ENCODE data around the gene TWF2.

The TWF2 gene

DNA sequence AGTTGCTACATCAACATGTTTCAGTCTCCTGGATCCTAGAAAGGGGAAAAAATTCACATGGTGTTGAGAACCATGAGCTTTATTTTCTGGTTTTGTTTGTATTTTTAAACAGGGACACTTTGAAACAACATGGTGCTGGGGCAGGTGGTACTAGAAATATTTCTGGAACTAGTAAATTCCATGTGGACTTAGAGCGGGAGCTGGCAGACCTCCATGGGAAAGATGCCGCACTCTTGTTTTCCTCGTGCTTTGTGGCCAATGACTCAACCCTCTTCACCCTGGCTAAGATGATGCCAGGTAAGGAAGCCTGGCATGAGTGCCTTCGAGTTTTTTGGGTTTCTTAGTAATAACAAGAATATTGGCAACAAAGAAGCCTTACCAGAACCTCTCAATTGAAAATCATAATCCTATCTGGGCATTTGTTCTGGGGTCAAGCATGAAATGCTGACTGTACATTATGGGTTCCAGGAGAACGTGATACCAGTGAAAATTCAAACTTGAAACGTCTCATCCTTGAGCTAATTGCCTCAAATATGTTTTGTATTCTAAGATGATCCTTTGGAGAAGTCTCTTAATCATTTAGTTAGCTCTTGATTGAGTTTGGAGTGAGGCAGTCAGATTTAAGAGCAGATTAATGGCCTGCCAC lies 33.1 kb downstream of the TWF2 start:
- in situ Hi-C loops (cut with MboI; ENCODE audit: low sequenced_read_pairs, unreplicated experiment): no loop called here
- TF ChIP-seq, protein P1, sequence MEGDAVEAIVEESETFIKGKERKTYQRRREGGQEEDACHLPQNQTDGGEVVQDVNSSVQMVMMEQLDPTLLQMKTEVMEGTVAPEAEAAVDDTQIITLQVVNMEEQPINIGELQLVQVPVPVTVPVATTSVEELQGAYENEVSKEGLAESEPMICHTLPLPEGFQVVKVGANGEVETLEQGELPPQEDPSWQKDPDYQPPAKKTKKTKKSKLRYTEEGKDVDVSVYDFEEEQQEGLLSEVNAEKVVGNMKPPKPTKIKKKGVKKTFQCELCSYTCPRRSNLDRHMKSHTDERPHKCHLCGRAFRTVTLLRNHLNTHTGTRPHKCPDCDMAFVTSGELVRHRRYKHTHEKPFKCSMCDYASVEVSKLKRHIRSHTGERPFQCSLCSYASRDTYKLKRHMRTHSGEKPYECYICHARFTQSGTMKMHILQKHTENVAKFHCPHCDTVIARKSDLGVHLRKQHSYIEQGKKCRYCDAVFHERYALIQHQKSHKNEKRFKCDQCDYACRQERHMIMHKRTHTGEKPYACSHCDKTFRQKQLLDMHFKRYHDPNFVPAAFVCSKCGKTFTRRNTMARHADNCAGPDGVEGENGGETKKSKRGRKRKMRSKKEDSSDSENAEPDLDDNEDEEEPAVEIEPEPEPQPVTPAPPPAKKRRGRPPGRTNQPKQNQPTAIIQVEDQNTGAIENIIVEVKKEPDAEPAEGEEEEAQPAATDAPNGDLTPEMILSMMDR (IDR thresholded peaks at IDR 0.05; ENCODE audit: borderline replicate concordance, control extremely low read depth, extremely low read depth, insufficient read depth, missing control alignments): no peak
- no peak for DNase-seq (ENCODE audit: low spot score)

DNA sequence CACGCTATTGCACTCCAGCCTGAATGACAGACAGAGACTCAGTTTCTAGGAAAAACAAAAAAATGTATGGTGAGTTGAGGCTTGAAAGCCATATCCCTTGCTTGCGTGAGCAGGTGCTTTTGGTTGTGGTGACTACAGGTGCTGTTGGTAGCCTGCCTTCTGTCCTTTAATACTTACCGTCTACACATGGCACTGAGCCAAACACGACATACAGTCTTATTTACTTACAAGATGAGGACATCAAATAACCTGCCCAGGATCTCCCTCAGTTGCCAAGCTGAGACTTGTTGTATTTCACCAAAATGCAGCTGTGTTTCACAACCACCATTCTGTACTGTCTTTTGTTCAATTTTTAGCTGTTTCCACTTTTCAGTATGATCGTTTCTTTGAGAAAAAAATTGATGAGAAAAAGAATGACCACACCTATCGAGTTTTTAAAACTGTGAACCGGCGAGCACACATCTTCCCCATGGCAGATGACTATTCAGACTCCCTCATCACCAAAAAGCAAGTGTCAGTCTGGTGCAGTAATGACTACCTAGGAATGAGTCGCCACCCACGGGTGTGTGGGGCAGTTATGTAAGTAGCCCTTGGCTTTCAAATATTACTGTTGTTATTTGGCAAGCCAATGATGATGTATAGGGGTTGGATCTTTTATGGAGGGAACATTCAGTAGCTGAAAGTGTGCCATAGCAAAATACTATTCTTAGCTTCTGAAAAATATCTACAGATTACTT lies 34.5 kb downstream of the TWF2 start:
- in situ Hi-C loops (cut with MboI; ENCODE audit: low sequenced_read_pairs, unreplicated experiment): no loop called here
- DNase-seq (ENCODE audit: low spot score): no peak
- TF ChIP-seq, protein P1 (IDR thresholded peaks at IDR 0.05; ENCODE audit: borderline replicate concordance, control extremely low read depth, extremely low read depth, insufficient read depth, missing control alignments): no peak

DNA sequence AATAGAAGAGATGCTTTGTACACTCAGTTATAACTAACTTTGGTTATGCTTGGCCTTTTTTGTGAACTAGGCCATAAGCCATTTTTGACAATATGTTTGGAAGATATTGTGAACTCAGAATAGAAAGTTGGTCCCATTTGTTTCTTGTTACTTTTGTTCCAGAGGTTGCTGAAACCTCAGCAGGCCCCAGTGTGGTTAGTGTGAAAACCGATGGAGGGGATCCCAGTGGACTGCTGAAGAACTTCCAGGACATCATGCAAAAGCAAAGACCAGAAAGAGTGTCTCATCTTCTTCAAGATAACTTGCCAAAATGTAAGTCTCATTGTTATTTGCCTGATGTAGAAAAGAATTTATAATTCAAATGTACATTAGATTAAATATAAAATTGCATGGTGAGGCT lies 35.3 kb downstream of the TWF2 start:
- TF ChIP-seq, protein P1 (IDR thresholded peaks at IDR 0.05; ENCODE audit: borderline replicate concordance, control extremely low read depth, extremely low read depth, insufficient read depth, missing control alignments): no peak
- no peak for DNase-seq (ENCODE audit: low spot score)
- in situ Hi-C loops (cut with MboI; ENCODE audit: low sequenced_read_pairs, unreplicated experiment): no loop called here

DNA sequence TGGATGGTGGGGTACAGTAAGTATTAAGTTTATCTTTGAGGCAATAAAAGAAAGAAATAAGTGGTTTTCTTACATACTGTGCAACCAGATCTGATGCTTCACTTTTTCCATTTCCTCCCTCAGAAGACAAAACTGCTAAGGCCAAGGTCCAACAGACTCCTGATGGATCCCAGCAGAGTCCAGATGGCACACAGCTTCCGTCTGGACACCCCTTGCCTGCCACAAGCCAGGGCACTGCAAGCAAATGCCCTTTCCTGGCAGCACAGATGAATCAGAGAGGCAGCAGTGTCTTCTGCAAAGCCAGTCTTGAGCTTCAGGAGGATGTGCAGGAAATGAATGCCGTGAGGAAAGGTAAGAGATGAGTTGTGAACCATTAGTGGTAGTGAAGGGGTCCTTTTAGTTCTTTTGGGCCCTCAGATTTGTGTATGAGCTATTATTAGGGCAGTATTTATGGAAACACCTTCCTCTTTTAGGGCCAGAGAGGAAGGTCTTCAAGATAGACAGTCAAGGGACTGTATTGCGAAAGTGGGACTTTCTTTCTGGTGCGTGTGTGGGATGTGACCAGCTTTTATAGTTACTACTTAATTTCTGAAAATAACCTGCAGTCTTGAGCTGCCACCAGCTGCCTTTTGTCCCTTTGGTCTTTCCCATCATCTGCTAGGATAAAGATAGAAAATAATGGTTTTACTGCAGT lies 36.4 kb downstream of the TWF2 start:
- no peak for DNase-seq (ENCODE audit: low spot score)
- in situ Hi-C loops (cut with MboI; ENCODE audit: low sequenced_read_pairs, unreplicated experiment): no loop called here
- TF ChIP-seq, protein P1 (IDR thresholded peaks at IDR 0.05; ENCODE audit: borderline replicate concordance, control extremely low read depth, extremely low read depth, insufficient read depth, missing control alignments): no peak

DNA sequence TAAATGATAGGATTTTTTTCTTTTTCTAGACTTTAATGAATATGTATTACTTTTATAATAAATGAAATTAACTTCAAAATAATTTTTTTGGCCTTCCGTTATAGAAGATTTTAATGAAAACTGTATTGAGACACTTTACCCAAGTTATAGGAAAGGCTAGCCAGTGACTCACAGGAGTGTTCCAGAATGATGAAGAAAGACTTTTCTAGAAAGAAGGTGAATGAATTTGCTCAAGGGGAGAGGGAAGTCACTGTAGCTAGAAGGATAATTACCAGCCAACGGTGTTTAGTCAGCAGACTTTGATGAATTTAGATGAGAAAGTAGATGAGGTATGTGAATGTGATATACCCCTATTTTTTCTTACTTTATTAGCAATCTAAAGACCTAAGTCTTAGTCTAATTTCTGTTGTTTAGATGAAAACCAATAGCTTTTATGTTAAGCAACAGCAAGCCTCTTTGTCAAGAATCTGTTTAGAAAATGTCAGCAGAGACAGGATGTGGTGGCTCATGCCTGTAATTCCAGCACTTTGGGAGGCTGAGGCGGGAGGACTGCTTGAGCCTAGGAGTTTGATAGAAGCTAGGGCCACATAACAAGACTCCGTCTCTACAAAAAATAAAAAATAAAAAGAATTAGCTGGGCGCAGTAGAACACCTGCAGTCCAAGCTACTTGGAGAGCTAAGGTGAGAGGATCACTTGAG lies 37.8 kb downstream of the TWF2 start:
- in situ Hi-C loops (cut with MboI; ENCODE audit: low sequenced_read_pairs, unreplicated experiment): no loop called here
- DNase-seq (ENCODE audit: low spot score): no peak
- TF ChIP-seq, protein P1 (IDR thresholded peaks at IDR 0.05; ENCODE audit: borderline replicate concordance, control extremely low read depth, extremely low read depth, insufficient read depth, missing control alignments): no peak
